GDM1 (cell line): ENCODE data around the gene PATE1.

Experiments used
- DNase-seq: peaks from one replicate; lab custom pipeline; 2025; lab: John Stamatoyannopoulos, UW

PATE1 gene

GRCh38 chr11:125790825-125791224 lies 44.7 kb downstream of the PATE1 start:
- no peak for DNase-seq

- DNase-seq: no peak
Measured at GRCh38 chr11:125797641-125798040, 51.6 kb downstream of the PATE1 start.
